Smooth muscle cell (in vitro differentiated cells): ENCODE results near the gene LEMD2. TPM values are rescaled to one million over a fixed set of nuclear protein-coding genes. Genes with fewer than 3 reads are reported as not detected.

Experiments used
- DNase-seq: peaks from one replicate; lab custom pipeline; 2025; ENCODE audit not compliant: unreplicated experiment; lab: John Stamatoyannopoulos, UW
- H2AFZ ChIP-seq: fragments of 200-600 bp; sonication (generic); 2 replicates; pipeline ENCODE4 v1.6.0; 2016; ENCODE audit warnings: antibody characterized with exemption, low read depth, mild to moderate bottlenecking
- H3F3A ChIP-seq: fragments of 200-600 bp; sonication (generic); 2 replicates; pipeline ENCODE4 v1.6.0; 2017; ENCODE audit warnings: antibody characterized with exemption, low read depth
- H3K27ac ChIP-seq: fragments of 200-600 bp; sonication (generic); 2 replicates; pipeline ENCODE4 v1.5.1; 2016; ENCODE audit warnings: low read depth, mild to moderate bottlenecking
- H3K27me3 ChIP-seq: fragments of 200-600 bp; sonication (generic); 2 replicates; pipeline ENCODE4 v1.6.1; 2016; ENCODE audit warnings: low read depth, mild to moderate bottlenecking
- H3K36me3 ChIP-seq: fragments of 200-600 bp; sonication (generic); 2 replicates; pipeline ENCODE4 v1.5.1; 2016; ENCODE audit warnings: low read depth
- H3K4me1 ChIP-seq: fragments of 200-600 bp; sonication (generic); 2 replicates; pipeline ENCODE4 v1.5.1; 2016; ENCODE audit warnings: low read depth
- H3K4me2 ChIP-seq: fragments of 200-600 bp; sonication (generic); 2 replicates; pipeline ENCODE4 v1.6.0; 2016; ENCODE audit warnings: mild to moderate bottlenecking
- H3K4me3 ChIP-seq: fragments of 200-600 bp; sonication (generic); 2 replicates; pipeline ENCODE4 v1.5.1; 2016; ENCODE audit warnings: mild to moderate bottlenecking
- H3K79me2 ChIP-seq: fragments of 200-600 bp; sonication (generic); 2 replicates; pipeline ENCODE4 v1.6.0; 2016; ENCODE audit warnings: low read depth, mild to moderate bottlenecking
- H3K9ac ChIP-seq: fragments of 200-600 bp; sonication (generic); 2 replicates; pipeline ENCODE4 v1.6.0; 2016; ENCODE audit warnings: low read depth
- H3K9me3 ChIP-seq: fragments of 200-600 bp; sonication (generic); replicated peaks from 2 replicates; pipeline ENCODE4 v1.5.1; 2016; ENCODE audit warnings: low read depth
- H4K20me1 ChIP-seq: fragments of 200-600 bp; sonication (generic); 2 replicates; pipeline ENCODE4 v1.6.0; 2016; ENCODE audit warnings: low read depth
- WGBS: methylation state at CpG from one replicate; pipeline ENCODE4 v1.1.7; 2016; ENCODE audit warnings: low lambda C conversion rate; 5-methylcytosine and 5-hydroxymethylcytosine counted together
- polyA plus RNA-seq: library from polyadenylated mRNA; unstranded; fragments of >200 nt; fragmentation: Nextera tagmentation; extraction: Ambion mirVana; gene quantifications from 2 replicates; pipeline ENCODE4 v1.2.1, GENCODE V29; 2016
- total RNA-seq: library from RNA; depleted of rRNA; stranded (reverse); fragments of >200 nt; gene quantifications from 2 replicates; pipeline ENCODE4 v1.2.3, GENCODE V29; 2014
- TF ChIP-seq, protein P1 (sequence below): fragments of 200-600 bp; sonication (generic); IDR thresholded peaks from 2 replicates; pipeline ENCODE4 v1.5.1; 2017; ENCODE audit warnings: borderline replicate concordance, mild to moderate bottlenecking, antibody characterized with exemption; ENCODE audit not compliant: insufficient read depth, poor library complexity, severe bottlenecking

The LEMD2 gene
- total and polyA plus RNA-seq, 2 experiments from 2014 or later, result 48.8 to 87.3 TPM

- no peaks in the 10 kb centered on the region for H4K20me1 ChIP-seq
- TF ChIP-seq, protein P1, sequence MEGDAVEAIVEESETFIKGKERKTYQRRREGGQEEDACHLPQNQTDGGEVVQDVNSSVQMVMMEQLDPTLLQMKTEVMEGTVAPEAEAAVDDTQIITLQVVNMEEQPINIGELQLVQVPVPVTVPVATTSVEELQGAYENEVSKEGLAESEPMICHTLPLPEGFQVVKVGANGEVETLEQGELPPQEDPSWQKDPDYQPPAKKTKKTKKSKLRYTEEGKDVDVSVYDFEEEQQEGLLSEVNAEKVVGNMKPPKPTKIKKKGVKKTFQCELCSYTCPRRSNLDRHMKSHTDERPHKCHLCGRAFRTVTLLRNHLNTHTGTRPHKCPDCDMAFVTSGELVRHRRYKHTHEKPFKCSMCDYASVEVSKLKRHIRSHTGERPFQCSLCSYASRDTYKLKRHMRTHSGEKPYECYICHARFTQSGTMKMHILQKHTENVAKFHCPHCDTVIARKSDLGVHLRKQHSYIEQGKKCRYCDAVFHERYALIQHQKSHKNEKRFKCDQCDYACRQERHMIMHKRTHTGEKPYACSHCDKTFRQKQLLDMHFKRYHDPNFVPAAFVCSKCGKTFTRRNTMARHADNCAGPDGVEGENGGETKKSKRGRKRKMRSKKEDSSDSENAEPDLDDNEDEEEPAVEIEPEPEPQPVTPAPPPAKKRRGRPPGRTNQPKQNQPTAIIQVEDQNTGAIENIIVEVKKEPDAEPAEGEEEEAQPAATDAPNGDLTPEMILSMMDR, result no peak
- H3K36me3 ChIP-seq, result no peaks in the 10 kb centered on the region
- H3F3A ChIP-seq, result no peaks in the 10 kb centered on the region
- no peaks in the 10 kb centered on the region for H3K79me2 ChIP-seq
- no peaks in the 10 kb centered on the region for H3K9me3 ChIP-seq
- H3K27ac ChIP-seq, result no peak overlapping the region
- DNase-seq, result no peak
- H3K9ac ChIP-seq, result no peak overlapping the region
- H2AFZ ChIP-seq, result no peak overlapping the region
- WGBS, result 80% methylated on average over 14 of the region's 14 CpGs
- no peak overlapping the region for H3K4me3 ChIP-seq
- H3K4me2 ChIP-seq, result no peak overlapping the region
- H3K4me1 ChIP-seq, result peaks cover 14% of the 10 kb centered on the region
- H3K27me3 ChIP-seq, result no peaks in the 10 kb centered on the region
Observed at GRCh38 chr6:33802186-33802958, 13.4 kb upstream of the LEMD2 start.

- H2AFZ ChIP-seq, result no peak overlapping the region
- H3K4me3 ChIP-seq, result no peak overlapping the region
- no peak overlapping the region for H3K27ac ChIP-seq
- TF ChIP-seq, protein P1, result no peak
- no peaks in the 10 kb centered on the region for H3K79me2 ChIP-seq
- no peaks in the 10 kb centered on the region for H3F3A ChIP-seq
- no peaks in the 10 kb centered on the region for H3K9me3 ChIP-seq
- no peaks in the 10 kb centered on the region for H3K36me3 ChIP-seq
- H4K20me1 ChIP-seq, result no peaks in the 10 kb centered on the region
- H3K4me1 ChIP-seq, result peaks cover 14% of the 10 kb centered on the region
- H3K9ac ChIP-seq, result no peak overlapping the region
- 93% methylated on average over 5 of the region's 5 CpGs for WGBS
- H3K27me3 ChIP-seq, result no peaks in the 10 kb centered on the region
- DNase-seq, result no peak
- H3K4me2 ChIP-seq, result no peak overlapping the region
Observed at GRCh38 chr6:33801611-33802010, 12.7 kb upstream of the LEMD2 start.

DNA sequence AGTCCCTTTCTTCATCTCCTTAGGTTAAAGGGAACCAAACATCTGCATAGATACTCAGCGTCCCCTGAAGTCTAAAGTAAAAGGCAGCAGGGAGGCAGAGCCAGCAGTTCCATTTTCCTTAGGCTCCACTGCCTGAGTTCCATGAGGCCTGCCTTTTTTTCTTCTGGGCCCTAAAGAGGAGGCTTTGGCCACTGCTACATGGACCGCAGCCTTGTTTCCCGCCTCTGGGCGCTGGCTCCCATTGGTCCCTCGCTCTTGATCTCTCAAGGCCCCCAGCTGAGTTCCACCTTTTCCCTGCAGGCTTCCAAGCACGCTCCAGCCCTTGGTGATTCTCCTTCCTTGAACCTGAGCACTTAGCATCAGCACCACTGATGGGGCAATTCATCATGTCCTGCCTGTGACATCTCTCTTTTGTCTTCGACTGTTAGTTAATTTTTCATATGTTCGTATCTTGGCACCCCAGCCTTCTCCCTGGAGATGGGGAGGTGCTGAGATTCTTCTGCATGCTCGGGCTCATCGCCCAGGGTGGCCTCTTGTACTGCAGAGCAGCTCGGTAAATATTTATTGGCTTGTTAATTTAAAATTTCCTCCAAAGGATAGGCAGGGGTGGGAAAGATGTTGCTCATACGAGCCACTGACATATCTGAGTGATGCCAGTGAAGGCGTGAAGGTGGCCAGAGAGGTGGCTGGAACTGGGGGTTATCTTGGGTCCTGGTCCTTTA, 11.5 kb upstream of the LEMD2 start:
- no peak for DNase-seq
- no peak overlapping the region for H3K4me2 ChIP-seq
- H3F3A ChIP-seq, result no peaks in the 10 kb centered on the region
- no peak overlapping the region for H3K9ac ChIP-seq
- no peaks in the 10 kb centered on the region for H4K20me1 ChIP-seq
- no peak overlapping the region for H3K4me3 ChIP-seq
- no peaks in the 10 kb centered on the region for H3K27me3 ChIP-seq
- H3K79me2 ChIP-seq, result no peaks in the 10 kb centered on the region
- no peak overlapping the region for H2AFZ ChIP-seq
- H3K27ac ChIP-seq, result no peak overlapping the region
- no peaks in the 10 kb centered on the region for H3K9me3 ChIP-seq
- TF ChIP-seq, protein P1, result no peak
- no peaks in the 10 kb centered on the region for H3K36me3 ChIP-seq
- WGBS, result 94% methylated on average over 13 of the region's 13 CpGs
- peaks cover 14% of the 10 kb centered on the region for H3K4me1 ChIP-seq
